ENCODE data around the gene CLP1.

- TF ChIP-seq CTCF (IDR thresholded peaks at IDR 0.05) (no peak), POLR2A (IDR thresholded peaks at IDR 0.05) (no peak), EP300 (IDR thresholded peaks at IDR 0.05) (no peak)
Observed at GRCh38 chr11:57675176-57675941, 17.8 kb downstream of the CLP1 start.
